H1 (cell line): ENCODE results near the gene PRRG2. TPM values are rescaled to one million over a fixed set of nuclear protein-coding genes. Genes with fewer than 3 reads are reported as not detected.

Source experiments
- CTCF ChIA-PET: fragments of 300-600 bp; sonication (Branson Sonifier 250); formaldehyde crosslinking; loops from one replicate; lab custom pipeline; 2021; ENCODE audit not compliant: partially characterized antibody; lab: Charles Lee
- POLR2A ChIA-PET: fragments of 300-600 bp; sonication (Branson Sonifier 250); formaldehyde crosslinking; loops from one replicate; lab custom pipeline; 2021; ENCODE audit warnings: inconsistent platforms; ENCODE audit not compliant: partially characterized antibody; lab: Charles Lee
- DNase-seq, 2 experiments: peaks; one replicate each; pipeline versions ENCODE4 v3.0.0 to v3.0.0-alpha.2; 2010 to 2022; ENCODE audit warnings: low spot score in 2 of 2, low read depth in 1 of 2, mixed read lengths in 1 of 2
- FAIRE-seq: peaks from 2 replicates; lab custom pipeline; 2011; peaks lifted over from hg19 to GRCh38; lab: Jason Lieb, UNC
- H2AFZ ChIP-seq: 2 replicates; pipeline ENCODE4 v1.8.1; 2012; ENCODE audit warnings: low read length, inconsistent platforms
- H2AK5ac ChIP-seq: 2 replicates; pipeline ENCODE4 v1.6.1; 2013; ENCODE audit warnings: low read depth, low read length
- H2BK120ac ChIP-seq: replicated peaks from 2 replicates; pipeline ENCODE3; 2013; ENCODE audit warnings: low read depth, low read length, inconsistent platforms
- H2BK12ac ChIP-seq: 2 replicates; pipeline ENCODE4 v1.6.1; 2013; ENCODE audit warnings: low read depth, low read length
- H2BK15ac ChIP-seq: 2 replicates; pipeline ENCODE4 v1.6.1; 2013; ENCODE audit warnings: low read length
- H2BK20ac ChIP-seq: 2 replicates; pipeline ENCODE4 v1.6.1; 2013; ENCODE audit warnings: low read length
- H2BK5ac ChIP-seq: 2 replicates; pipeline ENCODE4 v1.6.1; 2013; ENCODE audit warnings: low read depth, low read length
- H3K14ac ChIP-seq: 2 replicates; pipeline ENCODE4 v1.6.1; 2013; ENCODE audit warnings: inconsistent platforms; ENCODE audit not compliant: insufficient read length
- H3K18ac ChIP-seq: 2 replicates; pipeline ENCODE4 v1.6.1; 2013; ENCODE audit warnings: low read length; ENCODE audit errors: extremely low read depth
- H3K23ac ChIP-seq: 2 replicates; pipeline ENCODE4 v1.6.1; 2013; ENCODE audit warnings: inconsistent platforms; ENCODE audit not compliant: insufficient read length
- H3K23me2 ChIP-seq: 2 replicates; pipeline ENCODE4 v1.6.1; 2013; ENCODE audit warnings: low read depth, low read length
- H3K27ac ChIP-seq: 2 replicates; pipeline ENCODE4 v1.6.1; 2011; ENCODE audit warnings: low read depth, low read length, inconsistent platforms
- H3K27me3 ChIP-seq, 4 experiments: replicated peaks in 1 of 4; 1 replicate in 1 of 4; 2 replicates in 3 of 4; pipeline versions ENCODE4 v1.6.1 to v1.8.1; 2011 to 2013; ENCODE audit warnings: low read length in 3 of 4, mild to moderate bottlenecking in 3 of 4, inconsistent platforms in 2 of 4, mixed read lengths in 2 of 4, moderate library complexity in 1 of 4; ENCODE audit not compliant: control insufficient read depth in 3 of 4, insufficient read depth in 3 of 4; ENCODE audit errors: extremely low read depth in 1 of 4
- H3K36me3 ChIP-seq, 4 experiments: 2 replicates each; pipeline versions ENCODE4 v1.6.1 to v1.8.1; 2011 to 2013; ENCODE audit warnings: mild to moderate bottlenecking in 4 of 4, low read length in 3 of 4, moderate library complexity in 2 of 4, control low read depth in 1 of 4, inconsistent platforms in 1 of 4; ENCODE audit not compliant: insufficient read depth in 4 of 4, control insufficient read depth in 2 of 4
- H3K4ac ChIP-seq: replicated peaks from 2 replicates; pipeline ENCODE3; 2013; ENCODE audit warnings: low read length, low read depth, mixed read lengths, inconsistent platforms; ENCODE audit not compliant: insufficient read length
- H3K4me1 ChIP-seq, 4 experiments: replicated peaks in 1 of 4; 1 replicate in 1 of 4; 2 replicates in 3 of 4; pipeline versions ENCODE4 v1.6.1 to v1.8.1; 2011 to 2013; ENCODE audit warnings: low read length in 3 of 4, inconsistent platforms in 2 of 4, mixed read lengths in 1 of 4; ENCODE audit not compliant: insufficient read depth in 4 of 4, control insufficient read depth in 3 of 4
- H3K4me2 ChIP-seq, 2 experiments: 2 replicates each; pipeline versions ENCODE4 v1.6.1 to v1.8.1; 2011 to 2013; ENCODE audit warnings: low read depth in 2 of 2, low read length in 2 of 2, control low read depth in 1 of 2, inconsistent platforms in 1 of 2, mild to moderate bottlenecking in 1 of 2; ENCODE audit not compliant: insufficient read depth in 1 of 2
- H3K4me3 ChIP-seq, 4 experiments: fragments of 200-600, 300-600 bp in 1 of 4; sonication (generic), shearing (Covaris generic), sonication (Bioruptor Twin) in 1 of 4; 2 replicates each; pipeline versions ENCODE4 v1.5.1 to v1.8.1; 2011 to 2016; ENCODE audit warnings: low read length in 4 of 4, low read depth in 3 of 4, control low read depth in 2 of 4, inconsistent platforms in 2 of 4, mild to moderate bottlenecking in 2 of 4, mixed read lengths in 1 of 4, moderate library complexity in 1 of 4; ENCODE audit not compliant: insufficient read depth in 2 of 4; ENCODE audit errors: extremely low read depth in 1 of 4
- H3K56ac ChIP-seq: replicated peaks from 2 replicates; pipeline ENCODE3; 2013; ENCODE audit warnings: low read depth, mild to moderate bottlenecking, mixed read lengths, low read length, inconsistent platforms; ENCODE audit not compliant: insufficient read length
- H3K79me1 ChIP-seq: 2 replicates; pipeline ENCODE4 v1.6.1; 2013; ENCODE audit warnings: low read depth, low read length, control low read depth
- H3K79me2 ChIP-seq, 2 experiments: 2 replicates each; pipeline versions ENCODE4 v1.6.1 to v1.8.1; 2012 to 2013; ENCODE audit warnings: low read length in 2 of 2, mild to moderate bottlenecking in 2 of 2, inconsistent platforms in 1 of 2; ENCODE audit not compliant: insufficient read depth in 2 of 2, control insufficient read depth in 1 of 2
- H3K9ac ChIP-seq, 4 experiments: replicated peaks in 1 of 4; 1 replicate in 1 of 4; 2 replicates in 3 of 4; pipeline versions ENCODE4 v1.6.1 to v1.8.1; 2011 to 2013; ENCODE audit warnings: low read depth in 3 of 4, low read length in 3 of 4, control low read depth in 2 of 4, mild to moderate bottlenecking in 2 of 4, moderate library complexity in 2 of 4, inconsistent platforms in 1 of 4; ENCODE audit errors: extremely low read depth in 1 of 4
- H3K9me3 ChIP-seq, 2 experiments: 2 replicates each; pipeline versions ENCODE4 v1.6.1 to v1.8.1; 2012 to 2013; ENCODE audit warnings: mild to moderate bottlenecking in 2 of 2, moderate library complexity in 2 of 2, control low read depth in 1 of 2, inconsistent platforms in 1 of 2, low read depth in 1 of 2, low read length in 1 of 2, mixed read lengths in 1 of 2; ENCODE audit not compliant: insufficient read depth in 2 of 2
- H4K20me1 ChIP-seq, 2 experiments: replicated peaks in 1 of 2; 2 replicates each; pipeline versions ENCODE3 to v1.8.1; 2011 to 2013; ENCODE audit warnings: inconsistent platforms in 2 of 2, low read length in 2 of 2, mild to moderate bottlenecking in 1 of 2; ENCODE audit not compliant: insufficient read depth in 2 of 2, control insufficient read depth in 1 of 2
- H4K5ac ChIP-seq: 2 replicates; pipeline ENCODE4 v1.6.1; 2013; ENCODE audit warnings: low read length, low read depth, mixed read lengths, inconsistent platforms; ENCODE audit not compliant: insufficient read length
- H4K8ac ChIP-seq: 2 replicates; pipeline ENCODE4 v1.8.0; 2013; ENCODE audit warnings: mild to moderate bottlenecking, moderate library complexity, low read length, inconsistent platforms; ENCODE audit not compliant: insufficient read depth; ENCODE audit errors: extremely low read depth
- H4K91ac ChIP-seq: replicated peaks from 2 replicates; pipeline ENCODE3; 2013; ENCODE audit warnings: low read length, mixed read lengths, inconsistent platforms; ENCODE audit not compliant: insufficient read length
- BACH1 ChIP-seq: IDR thresholded peaks from 2 replicates; pipeline ENCODE4 v1.6.1; 2012; ENCODE audit warnings: low read length, improper control_type of control experiment
- BCL11A ChIP-seq, 2 experiments: IDR thresholded peaks; one replicate each; pipeline ENCODE4 v1.6.1; 2011; ENCODE audit warnings: low read depth in 2 of 2, low read length in 2 of 2, mild to moderate bottlenecking in 2 of 2
- FOSL1 ChIP-seq: IDR thresholded peaks from 2 replicates; pipeline ENCODE4 v1.6.1; 2011; ENCODE audit warnings: mild to moderate bottlenecking, low read depth, low read length, moderate library complexity; ENCODE audit not compliant: insufficient read depth
- JUND ChIP-seq: IDR thresholded peaks from 2 replicates; pipeline ENCODE4 v1.6.1; 2011; ENCODE audit warnings: mild to moderate bottlenecking, improper control_type of control experiment, low read length
- KDM1A ChIP-seq: fragments of 200-600, 300-600 bp; sonication (generic); IDR thresholded peaks from 2 replicates; pipeline ENCODE4 v1.7.1; 2016; ENCODE audit warnings: mild to moderate bottlenecking, low read length, borderline replicate concordance
- KDM5A ChIP-seq: fragments of 200-600 bp; IDR thresholded peaks from 2 replicates; pipeline ENCODE4 v1.7.1; 2012; ENCODE audit warnings: mild to moderate bottlenecking, low read length, inconsistent platforms, mixed read lengths
- PHF8 ChIP-seq: fragments of 200-600 bp; sonication (generic); conservative IDR thresholded peaks from 2 replicates; pipeline ENCODE4 v1.7.1; 2012; ENCODE audit warnings: low read depth, mild to moderate bottlenecking, inconsistent platforms, low read length, moderate library complexity
- SIRT6 ChIP-seq: IDR thresholded peaks from one replicate; pipeline ENCODE4 v1.7.1; 2012; ENCODE audit warnings: low read length, inconsistent platforms
- YY1 ChIP-seq: IDR thresholded peaks from 2 replicates; pipeline ENCODE4 v1.6.1; 2011; ENCODE audit warnings: low read depth, mild to moderate bottlenecking, low read length
- WGBS, 2 experiments: shearing (Covaris generic) in 1 of 2; methylation state at CpG; one replicate each; pipeline versions ENCODE4 v1.1.6 to v1.1.7; 2013 to 2015; ENCODE audit warnings: low lambda C conversion rate in 2 of 2, mixed read lengths in 2 of 2, inconsistent platforms in 1 of 2, low coverage in 1 of 2, missing lambda C conversion rate in 1 of 2; ENCODE audit not compliant: insufficient replicate concordance in 2 of 2, insufficient coverage in 1 of 2, insufficient read length in 1 of 2; ENCODE audit errors: extremely low coverage in 1 of 2, missing lambda C conversion rate in 1 of 2; 5-methylcytosine and 5-hydroxymethylcytosine counted together
- polyA plus RNA-seq, 7 experiments: library from polyadenylated mRNA; depleted of rRNA in 3 of 7; stranded (reverse) in 5 of 7; unstranded in 2 of 7; fragments of >200 nt in 5 of 7; fragments of 200-250 nt in 2 of 7; gene quantifications; 1 replicate in 5 of 7; 2 replicates in 1 of 7; 4 replicates in 1 of 7; pipeline versions ENCODE4 v1.2.1 to v1.2.3, GENCODE V29; 2011 to 2013; ENCODE audit warnings: missing spikeins in 2 of 7, mixed read lengths in 2 of 7
- total RNA-seq: library from RNA; stranded (reverse); fragmentation: NEBNext Ultra II Directional; extraction: Animal tissue kit (Norgen Biotek cat#: 25700); gene quantifications from 2 replicates; pipeline ENCODE4 v1.2.1, GENCODE V29; 2021
- TF ChIP-seq, protein P1 (sequence below): IDR thresholded peaks from 2 replicates; pipeline ENCODE4 v1.6.1; 2012; ENCODE audit warnings: inconsistent platforms

Gene PRRG2
- total and polyA plus RNA-seq, 2 of the 8 experiments (the other 6 are each of a cell fraction or from before 2014, with no cell fraction given), result 4.1 to 5.6 TPM

DNA sequence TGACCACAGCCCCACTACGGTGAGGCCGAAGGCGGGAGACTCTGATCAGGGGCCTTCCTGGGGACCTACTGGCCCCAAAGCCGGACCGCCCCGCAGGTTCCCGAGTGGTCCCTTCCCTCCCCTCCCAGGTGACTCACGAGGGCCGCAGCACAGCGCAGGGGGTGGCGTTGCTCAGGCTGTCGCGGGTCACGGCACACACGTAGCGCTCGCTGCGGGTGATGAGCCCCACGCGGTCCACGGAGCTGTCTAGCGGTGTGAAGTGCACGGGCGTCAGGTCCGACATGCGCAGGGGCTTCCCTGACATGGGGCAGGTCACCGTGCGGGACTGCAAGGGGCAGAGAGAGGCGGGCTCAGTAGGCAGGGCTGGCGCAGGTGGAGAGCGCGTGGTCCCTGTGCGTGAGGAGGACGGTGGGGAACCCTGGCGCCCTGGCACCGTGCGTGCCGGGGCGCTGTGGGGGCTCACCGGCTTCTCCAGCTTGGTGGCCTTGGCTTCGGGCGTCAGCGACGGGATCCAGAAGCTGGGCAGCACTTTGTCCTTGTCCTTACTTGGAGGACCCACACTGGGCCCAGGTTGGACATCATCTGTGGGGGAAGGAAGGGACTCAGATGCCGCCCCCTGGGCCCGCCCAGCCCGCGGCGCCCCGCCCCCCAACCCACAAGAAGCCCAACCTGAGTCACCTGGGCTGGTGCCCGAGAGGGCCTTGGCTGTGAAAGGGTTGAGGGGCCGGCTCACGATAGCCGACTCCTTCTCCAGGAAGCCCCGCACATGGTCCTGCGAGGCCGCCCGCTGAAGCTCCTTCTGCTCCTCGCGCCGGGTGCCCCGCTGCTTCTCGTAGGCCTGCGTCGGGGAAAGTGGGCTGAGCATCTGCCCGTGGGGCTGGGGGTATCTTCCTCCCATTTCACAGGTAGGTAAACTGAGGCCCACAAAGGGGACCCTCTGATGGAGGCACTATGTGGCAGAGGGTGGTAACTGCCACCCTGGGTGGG is 24.4 kb upstream of the PRRG2 start:
- peak overlapping the region; percentile 37 to 78 (median 64) for H3K4me3 ChIP-seq
- H3K79me1 ChIP-seq, result peaks cover 4% of the 10 kb centered on the region; the same call in 1 of the 2 replicates
- peak overlapping the region; percentile 72; the same call in 1 of the 2 replicates for H2BK20ac ChIP-seq
- peak; percentile 68 to 85 for DNase-seq
- no peak overlapping the region for H3K23ac ChIP-seq
- no peak for FAIRE-seq
- H4K20me1 ChIP-seq, result peaks cover 0 to 12% of the 10 kb centered on the region in 2 experiments
- no peaks in the 10 kb centered on the region for H3K79me2 ChIP-seq
- H3K9me3 ChIP-seq, result no peaks in the 10 kb centered on the region
- peak overlapping the region; percentile 56 for H2BK120ac ChIP-seq
- WGBS, 2 experiments, result 22% methylated on average over 58 of the region's 66 CpGs; no CpG with 5 or more reads in 1 of the 2 experiments
- peak overlapping the region; percentile 74; the same call in 1 of the 2 replicates for H2AFZ ChIP-seq
- peak overlapping the region; percentile 99 for H3K18ac ChIP-seq
- no peaks in the 10 kb centered on the region; a peak in 2 of 7 replicates for H3K27me3 ChIP-seq
- peak overlapping the region; percentile 80 to 98 for H3K4me2 ChIP-seq
- peak overlapping the region; percentile 99 for H4K91ac ChIP-seq
- CTCF ChIA-PET, result interaction anchor here (0.9 to 18.1 kb wide), 8 partner anchors 11 to 124 kb away, joined by 3 to 240 read pairs (median 10); no protein-coding TSS in a partner anchor
- H2BK5ac ChIP-seq, result peak overlapping the region; percentile 97
- H4K8ac ChIP-seq, result peak overlapping the region; percentile 94
- peak overlapping the region; percentile 97; the same call in 1 of the 2 replicates for H2BK12ac ChIP-seq
- peak overlapping the region in 3 of 4 experiments; percentile 15 to 73 (median 61); a peak in 4 of 7 replicates for H3K9ac ChIP-seq
- H2BK15ac ChIP-seq, result peak overlapping the region; percentile 100
- peak overlapping the region; percentile 39 for H3K56ac ChIP-seq
- H3K27ac ChIP-seq, result peak overlapping the region; percentile 66
- POLR2A ChIA-PET, result interaction anchor here (0.7 to 5.5 kb wide), 15 partner anchors 10 to 120 kb away, joined by 3 to 44 read pairs (median 7); partner anchors contain the start of genes FCGRT, NOSIP, PRMT1 and PRR12
- H2AK5ac ChIP-seq, result peak overlapping the region; percentile 93
- H3K36me3 ChIP-seq, result peaks cover 0 to 34% (median 11%) of the 10 kb centered on the region in 4 experiments; a peak in 5 of 8 replicates
- peak overlapping the region; percentile 86 for H3K4ac ChIP-seq
- H4K5ac ChIP-seq, result peak overlapping the region; percentile 60
- no peak overlapping the region for H3K14ac ChIP-seq
- peaks cover 5 to 22% (median 14%) of the 10 kb centered on the region in 4 experiments for H3K4me1 ChIP-seq
- H3K23me2 ChIP-seq, result peaks cover 6% of the 10 kb centered on the region
- TF ChIP-seq SIRT6 (no peak), KDM1A (peak; percentile 82), PHF8 (peak; percentile 44), JUND (no peak), KDM5A (no peak), BCL11A (IDR thresholded peaks at IDR 0.05; ENCODE audit: low read depth in 2 of 2, low read length in 2 of 2) (no peak), FOSL1 (no peak), BACH1 (peak; percentile 20; the same call in 1 of the 2 replicates), YY1 (no peak)
- TF ChIP-seq, protein P1, sequence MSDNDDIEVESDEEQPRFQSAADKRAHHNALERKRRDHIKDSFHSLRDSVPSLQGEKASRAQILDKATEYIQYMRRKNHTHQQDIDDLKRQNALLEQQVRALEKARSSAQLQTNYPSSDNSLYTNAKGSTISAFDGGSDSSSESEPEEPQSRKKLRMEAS, result peak; percentile 64
